Measurements from ENCODE around the gene ADAM23.

ADAM23 gene

DNA sequence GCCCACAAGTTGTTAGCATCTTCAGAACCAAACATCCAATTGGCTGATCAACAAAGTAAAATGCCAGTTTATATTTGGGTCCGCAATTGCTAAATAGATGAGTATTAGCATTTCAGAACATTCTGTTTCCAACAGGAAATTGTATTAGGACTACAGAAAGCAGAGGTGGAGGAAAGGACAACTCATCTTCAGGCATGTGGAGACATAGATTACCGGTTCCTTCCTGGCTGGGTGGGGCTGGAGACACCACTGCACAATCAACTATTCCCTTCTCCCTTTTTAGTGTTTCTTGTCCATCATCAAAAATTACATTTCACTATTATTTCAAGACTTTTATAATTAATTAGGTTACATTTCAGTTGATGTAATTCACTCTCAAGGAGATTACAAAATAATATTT lies 83.8 kb downstream of the ADAM23 start:
- H3F3A ChIP-seq (ENCODE audit: insufficient read depth, low read length): no peaks in the 10 kb centered on the region
- H3K36me3 ChIP-seq (ENCODE audit: insufficient read depth, low read length): no peaks in the 10 kb centered on the region
- H3K27me3 ChIP-seq (ENCODE audit: insufficient read depth, low read length): no peaks in the 10 kb centered on the region
- no peak overlapping the region for H3K4me2 ChIP-seq (ENCODE audit: low read length)
- TF ChIP-seq EZH2 (IDR thresholded peaks at IDR 0.05; ENCODE audit: borderline replicate concordance, low read length): no peak
- H3K79me2 ChIP-seq (ENCODE audit: insufficient read depth, low read length): no peaks in the 10 kb centered on the region
- H4K20me1 ChIP-seq (ENCODE audit: insufficient read depth, low read length): no peaks in the 10 kb centered on the region
- H3K27ac ChIP-seq (ENCODE audit: low read depth, low read length, poor library complexity, severe bottlenecking): no peak overlapping the region
- H2AFZ ChIP-seq (ENCODE audit: low read length): no peak overlapping the region
- no peaks in the 10 kb centered on the region for H3K9me2 ChIP-seq (ENCODE audit: low read depth, low read length)
- H3K4me1 ChIP-seq (ENCODE audit: insufficient read depth, low read length, severe bottlenecking): no peaks in the 10 kb centered on the region
- H3K9ac ChIP-seq (ENCODE audit: low read length): no peak overlapping the region
- H3K4me3 ChIP-seq (ENCODE audit: low read depth, low read length, poor library complexity, severe bottlenecking): no peak overlapping the region
- no peaks in the 10 kb centered on the region for H3K9me3 ChIP-seq (ENCODE audit: low read length)

- H3K79me2 ChIP-seq (ENCODE audit: insufficient read depth, low read length): no peaks in the 10 kb centered on the region
- H3K4me3 ChIP-seq (ENCODE audit: low read depth, low read length, poor library complexity, severe bottlenecking): no peak overlapping the region
- H3K9me3 ChIP-seq (ENCODE audit: low read length): no peaks in the 10 kb centered on the region
- H3K27me3 ChIP-seq (ENCODE audit: insufficient read depth, low read length): no peaks in the 10 kb centered on the region
- H2AFZ ChIP-seq (ENCODE audit: low read length): no peak overlapping the region
- no peaks in the 10 kb centered on the region for H3K9me2 ChIP-seq (ENCODE audit: low read depth, low read length)
- H3K27ac ChIP-seq (ENCODE audit: low read depth, low read length, poor library complexity, severe bottlenecking): no peak overlapping the region
- H3K36me3 ChIP-seq (ENCODE audit: insufficient read depth, low read length): no peaks in the 10 kb centered on the region
- TF ChIP-seq, protein P1, sequence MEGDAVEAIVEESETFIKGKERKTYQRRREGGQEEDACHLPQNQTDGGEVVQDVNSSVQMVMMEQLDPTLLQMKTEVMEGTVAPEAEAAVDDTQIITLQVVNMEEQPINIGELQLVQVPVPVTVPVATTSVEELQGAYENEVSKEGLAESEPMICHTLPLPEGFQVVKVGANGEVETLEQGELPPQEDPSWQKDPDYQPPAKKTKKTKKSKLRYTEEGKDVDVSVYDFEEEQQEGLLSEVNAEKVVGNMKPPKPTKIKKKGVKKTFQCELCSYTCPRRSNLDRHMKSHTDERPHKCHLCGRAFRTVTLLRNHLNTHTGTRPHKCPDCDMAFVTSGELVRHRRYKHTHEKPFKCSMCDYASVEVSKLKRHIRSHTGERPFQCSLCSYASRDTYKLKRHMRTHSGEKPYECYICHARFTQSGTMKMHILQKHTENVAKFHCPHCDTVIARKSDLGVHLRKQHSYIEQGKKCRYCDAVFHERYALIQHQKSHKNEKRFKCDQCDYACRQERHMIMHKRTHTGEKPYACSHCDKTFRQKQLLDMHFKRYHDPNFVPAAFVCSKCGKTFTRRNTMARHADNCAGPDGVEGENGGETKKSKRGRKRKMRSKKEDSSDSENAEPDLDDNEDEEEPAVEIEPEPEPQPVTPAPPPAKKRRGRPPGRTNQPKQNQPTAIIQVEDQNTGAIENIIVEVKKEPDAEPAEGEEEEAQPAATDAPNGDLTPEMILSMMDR (IDR thresholded peaks at IDR 0.05; ENCODE audit: low read length): no peak
- TF ChIP-seq EZH2 (IDR thresholded peaks at IDR 0.05; ENCODE audit: borderline replicate concordance, low read length): no peak
- no peak overlapping the region for H3K9ac ChIP-seq (ENCODE audit: low read length)
- H3F3A ChIP-seq (ENCODE audit: insufficient read depth, low read length): no peaks in the 10 kb centered on the region
- H3K4me2 ChIP-seq (ENCODE audit: low read length): no peak overlapping the region
- no peaks in the 10 kb centered on the region for H3K4me1 ChIP-seq (ENCODE audit: insufficient read depth, low read length, severe bottlenecking)
- H4K20me1 ChIP-seq (ENCODE audit: insufficient read depth, low read length): no peaks in the 10 kb centered on the region
Observed at GRCh38 chr2:206530727-206531126, 87.4 kb downstream of the ADAM23 start.

- Histone ChIP-seq H3K4me1 (ENCODE audit: insufficient read depth, low read length, severe bottlenecking) (no peaks in the 10 kb centered on the region), H3K9me2 (ENCODE audit: low read depth, low read length) (no peaks in the 10 kb centered on the region), H3K4me2 (ENCODE audit: low read length) (no peak overlapping the region), H3K36me3 (ENCODE audit: insufficient read depth, low read length) (no peaks in the 10 kb centered on the region), H4K20me1 (ENCODE audit: insufficient read depth, low read length) (no peaks in the 10 kb centered on the region), H3K27ac (ENCODE audit: low read depth, low read length, poor library complexity, severe bottlenecking) (no peak overlapping the region), H2AFZ (ENCODE audit: low read length) (no peak overlapping the region), H3K9me3 (ENCODE audit: low read length) (no peaks in the 10 kb centered on the region), H3F3A (ENCODE audit: insufficient read depth, low read length) (no peaks in the 10 kb centered on the region), H3K79me2 (ENCODE audit: insufficient read depth, low read length) (no peaks in the 10 kb centered on the region), H3K9ac (ENCODE audit: low read length) (no peak overlapping the region), H3K4me3 (ENCODE audit: low read depth, low read length, poor library complexity, severe bottlenecking) (no peak overlapping the region), H3K27me3 (ENCODE audit: insufficient read depth, low read length) (no peaks in the 10 kb centered on the region)
- TF ChIP-seq, protein P1 (IDR thresholded peaks at IDR 0.05; ENCODE audit: low read length): no peak
- no peak for TF ChIP-seq EZH2 (IDR thresholded peaks at IDR 0.05; ENCODE audit: borderline replicate concordance, low read length)
Observed at GRCh38 chr2:206531996-206532543, 88.7 kb downstream of the ADAM23 start.

GRCh38 chr2:206533977-206534376 lies 90.6 kb downstream of the ADAM23 start:
- TF ChIP-seq, protein P1 (IDR thresholded peaks at IDR 0.05; ENCODE audit: low read length): no peak
- no peak for TF ChIP-seq EZH2 (IDR thresholded peaks at IDR 0.05; ENCODE audit: borderline replicate concordance, low read length)
- Histone ChIP-seq H3K36me3 (ENCODE audit: insufficient read depth, low read length) (no peaks in the 10 kb centered on the region), H3K9ac (ENCODE audit: low read length) (no peak overlapping the region), H3F3A (ENCODE audit: insufficient read depth, low read length) (no peaks in the 10 kb centered on the region), H2AFZ (ENCODE audit: low read length) (no peak overlapping the region), H3K27ac (ENCODE audit: low read depth, low read length, poor library complexity, severe bottlenecking) (no peak overlapping the region), H3K4me1 (ENCODE audit: insufficient read depth, low read length, severe bottlenecking) (no peaks in the 10 kb centered on the region), H3K4me2 (ENCODE audit: low read length) (no peak overlapping the region), H3K9me3 (ENCODE audit: low read length) (no peaks in the 10 kb centered on the region), H3K27me3 (ENCODE audit: insufficient read depth, low read length) (no peaks in the 10 kb centered on the region), H3K4me3 (ENCODE audit: low read depth, low read length, poor library complexity, severe bottlenecking) (no peak overlapping the region), H3K79me2 (ENCODE audit: insufficient read depth, low read length) (no peaks in the 10 kb centered on the region), H4K20me1 (ENCODE audit: insufficient read depth, low read length) (no peaks in the 10 kb centered on the region), H3K9me2 (ENCODE audit: low read depth, low read length) (no peaks in the 10 kb centered on the region)
